GM06990 (cell line): ENCODE data around the gene IL1RL2.

Source experiments
- DNase-seq: peaks from one replicate; pipeline ENCODE4 v3.0.0-alpha.2; 2011; ENCODE audit not compliant: insufficient read length; ENCODE audit errors: extremely low read depth
- H3K27me3 ChIP-seq: replicated peaks from 2 replicates; pipeline ENCODE4 v1.6.0; 2011; ENCODE audit warnings: low read length; ENCODE audit not compliant: control insufficient read depth, insufficient read depth
- H3K36me3 ChIP-seq: 2 replicates; pipeline ENCODE4 v1.5.1; 2011; ENCODE audit warnings: low read length; ENCODE audit not compliant: control insufficient read depth, insufficient read depth
- H3K4me3 ChIP-seq: replicated peaks from 2 replicates; pipeline ENCODE4 v1.5.1; 2011; ENCODE audit warnings: low read depth, mild to moderate bottlenecking, control low read depth, low read length
- CTCF ChIP-seq: IDR thresholded peaks from 2 replicates; pipeline ENCODE4 v1.5.1; 2011; ENCODE audit warnings: low read length, control low read depth, mild to moderate bottlenecking, inconsistent platforms; ENCODE audit not compliant: insufficient read depth, poor library complexity, severe bottlenecking

IL1RL2 gene

GRCh38 chr2:102154946-102155702, 31.7 kb upstream of the IL1RL2 start:
- no peak for DNase-seq
- Histone ChIP-seq H3K36me3 (no peaks in the 10 kb centered on the region), H3K27me3 (no peaks in the 10 kb centered on the region), H3K4me3 (no peak overlapping the region)
- no peak for TF ChIP-seq CTCF

GRCh38 chr2:102155703-102156515, 30.9 kb upstream of the IL1RL2 start:
- Histone ChIP-seq H3K27me3 (no peaks in the 10 kb centered on the region), H3K36me3 (no peaks in the 10 kb centered on the region), H3K4me3 (no peak overlapping the region)
- DNase-seq = no peak
- TF ChIP-seq CTCF = no peak

- Histone ChIP-seq H3K4me3 (no peak overlapping the region), H3K27me3 (no peaks in the 10 kb centered on the region), H3K36me3 (no peaks in the 10 kb centered on the region)
- TF ChIP-seq CTCF = no peak
- no peak for DNase-seq
Measured at GRCh38 chr2:102158011-102158755, 28.6 kb upstream of the IL1RL2 start.

GRCh38 chr2:102159295-102159694, 27.5 kb upstream of the IL1RL2 start:
- H3K27me3 ChIP-seq = no peaks in the 10 kb centered on the region
- H3K36me3 ChIP-seq = no peaks in the 10 kb centered on the region
- no peak overlapping the region for H3K4me3 ChIP-seq
- TF ChIP-seq CTCF = no peak
- no peak for DNase-seq

- H3K4me3 ChIP-seq = no peak overlapping the region
- no peak for DNase-seq
- TF ChIP-seq CTCF = no peak
- no peaks in the 10 kb centered on the region for H3K27me3 ChIP-seq
- no peaks in the 10 kb centered on the region for H3K36me3 ChIP-seq
Measured at GRCh38 chr2:102166189-102166845, 20.5 kb upstream of the IL1RL2 start.
